HCT116 (cell line): Measurements from ENCODE around the gene DDOST.

Source experiments
- POLR2A ChIP-seq: IDR thresholded peaks from 2 replicates; pipeline ENCODE4 v1.7.0; 2011; ENCODE audit warnings: borderline replicate concordance; ENCODE audit not compliant: insufficient read depth, insufficient read length; ENCODE audit errors: extremely low read depth
- POLR2AphosphoS5 ChIP-seq: IDR thresholded peaks from 2 replicates; pipeline ENCODE4 v1.6.1; 2011; ENCODE audit warnings: mild to moderate bottlenecking, low read depth, low read length, moderate library complexity
- RAD21 ChIP-seq: IDR thresholded peaks from 2 replicates; pipeline ENCODE4 v1.6.1; 2012; ENCODE audit warnings: low read depth, mild to moderate bottlenecking
- TF ChIP-seq, protein P1 (sequence below), 3 experiments: fragments of 200-600 bp in 1 of 3; sonication (generic) in 1 of 3; IDR thresholded peaks in 2 of 3; conservative IDR thresholded peaks in 1 of 3; 2 replicates each; pipeline ENCODE4 v1.5.1; 2012 to 2017; ENCODE audit warnings: low read depth in 2 of 3, low read length in 2 of 3, antibody characterized with exemption in 1 of 3, borderline replicate concordance in 1 of 3, control low read depth in 1 of 3, mild to moderate bottlenecking in 1 of 3, mixed read lengths in 1 of 3, mixed run types in 1 of 3, moderate library complexity in 1 of 3; ENCODE audit not compliant: insufficient read depth in 1 of 3

DNA sequence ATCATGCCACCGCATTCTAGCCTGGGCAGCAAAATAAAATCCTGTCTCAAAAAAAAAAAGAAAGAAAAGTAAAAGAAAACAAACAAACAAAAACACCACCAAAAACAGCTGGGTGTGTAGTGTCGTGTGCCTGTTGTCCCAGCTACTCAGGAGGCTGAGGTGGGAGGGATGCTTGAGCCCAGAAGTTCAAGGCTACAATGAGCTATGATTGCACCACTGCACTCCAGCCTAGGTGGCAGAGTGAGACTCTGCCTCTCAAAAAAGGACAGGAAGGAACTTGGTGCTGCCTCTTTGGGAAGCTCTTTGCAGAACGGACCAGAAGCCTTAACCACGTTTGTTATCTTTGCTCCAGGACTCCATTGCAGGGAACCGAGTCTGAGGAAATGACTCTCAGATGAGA, 45.7 kb upstream of the DDOST start:
- TF ChIP-seq POLR2A: no peak
- no peak for TF ChIP-seq POLR2AphosphoS5
- TF ChIP-seq, protein P1, sequence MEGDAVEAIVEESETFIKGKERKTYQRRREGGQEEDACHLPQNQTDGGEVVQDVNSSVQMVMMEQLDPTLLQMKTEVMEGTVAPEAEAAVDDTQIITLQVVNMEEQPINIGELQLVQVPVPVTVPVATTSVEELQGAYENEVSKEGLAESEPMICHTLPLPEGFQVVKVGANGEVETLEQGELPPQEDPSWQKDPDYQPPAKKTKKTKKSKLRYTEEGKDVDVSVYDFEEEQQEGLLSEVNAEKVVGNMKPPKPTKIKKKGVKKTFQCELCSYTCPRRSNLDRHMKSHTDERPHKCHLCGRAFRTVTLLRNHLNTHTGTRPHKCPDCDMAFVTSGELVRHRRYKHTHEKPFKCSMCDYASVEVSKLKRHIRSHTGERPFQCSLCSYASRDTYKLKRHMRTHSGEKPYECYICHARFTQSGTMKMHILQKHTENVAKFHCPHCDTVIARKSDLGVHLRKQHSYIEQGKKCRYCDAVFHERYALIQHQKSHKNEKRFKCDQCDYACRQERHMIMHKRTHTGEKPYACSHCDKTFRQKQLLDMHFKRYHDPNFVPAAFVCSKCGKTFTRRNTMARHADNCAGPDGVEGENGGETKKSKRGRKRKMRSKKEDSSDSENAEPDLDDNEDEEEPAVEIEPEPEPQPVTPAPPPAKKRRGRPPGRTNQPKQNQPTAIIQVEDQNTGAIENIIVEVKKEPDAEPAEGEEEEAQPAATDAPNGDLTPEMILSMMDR (IDR thresholded peaks at IDR 0.05 in 2 of 3, conservative IDR thresholded peaks at IDR 0.05 in 1 of 3; ENCODE audit: borderline replicate concordance in 1 of 3, insufficient read depth in 1 of 3, low read depth in 2 of 3, low read length in 2 of 3): no peak
- no peak for TF ChIP-seq RAD21
